ENCODE data around the gene F11R.
A peak's percentile ranks its signal among the peaks of the same experiment; 100 is the strongest.

Gene F11R

DNA sequence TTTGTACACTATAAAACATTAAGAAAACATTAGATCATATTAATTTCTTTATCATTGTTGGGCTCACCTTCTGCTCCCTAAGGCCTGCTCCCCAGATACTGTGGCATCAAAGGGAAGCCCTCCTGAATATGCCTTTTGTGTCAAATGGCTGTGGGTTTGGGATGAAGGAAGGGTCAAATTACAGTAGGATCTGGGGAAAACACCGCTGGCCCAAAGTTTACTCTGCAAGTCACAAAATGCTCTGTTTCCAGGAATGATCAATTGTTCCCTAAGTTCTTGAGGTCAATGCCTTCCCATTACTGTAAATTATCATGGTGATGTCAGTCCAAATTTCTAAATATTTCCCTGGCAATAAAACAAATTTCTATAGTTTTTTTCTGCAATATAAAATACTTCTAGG, 59.5 kb downstream of the F11R start:
- DNase-seq, result no peak

DNA sequence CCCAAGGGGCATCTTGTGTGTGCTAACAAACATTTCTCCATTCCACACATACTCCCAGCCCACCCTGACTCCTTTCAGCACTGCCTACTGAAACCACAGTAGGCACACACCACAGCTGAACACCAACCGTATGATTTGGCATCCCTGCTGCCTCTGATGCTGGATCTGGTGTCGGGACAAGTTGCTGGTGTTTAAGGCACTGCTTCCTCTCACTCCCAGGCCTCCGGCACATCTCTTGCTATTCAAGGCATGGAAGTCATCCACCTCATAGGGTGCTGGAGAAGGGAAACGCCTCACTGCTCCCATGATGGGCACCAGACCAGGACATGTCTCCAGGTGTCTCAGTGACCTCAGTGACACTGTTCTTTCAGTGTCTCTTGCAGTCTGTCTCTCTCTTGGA, 64.0 kb downstream of the F11R start:
- DNase-seq, result no peak

DNA sequence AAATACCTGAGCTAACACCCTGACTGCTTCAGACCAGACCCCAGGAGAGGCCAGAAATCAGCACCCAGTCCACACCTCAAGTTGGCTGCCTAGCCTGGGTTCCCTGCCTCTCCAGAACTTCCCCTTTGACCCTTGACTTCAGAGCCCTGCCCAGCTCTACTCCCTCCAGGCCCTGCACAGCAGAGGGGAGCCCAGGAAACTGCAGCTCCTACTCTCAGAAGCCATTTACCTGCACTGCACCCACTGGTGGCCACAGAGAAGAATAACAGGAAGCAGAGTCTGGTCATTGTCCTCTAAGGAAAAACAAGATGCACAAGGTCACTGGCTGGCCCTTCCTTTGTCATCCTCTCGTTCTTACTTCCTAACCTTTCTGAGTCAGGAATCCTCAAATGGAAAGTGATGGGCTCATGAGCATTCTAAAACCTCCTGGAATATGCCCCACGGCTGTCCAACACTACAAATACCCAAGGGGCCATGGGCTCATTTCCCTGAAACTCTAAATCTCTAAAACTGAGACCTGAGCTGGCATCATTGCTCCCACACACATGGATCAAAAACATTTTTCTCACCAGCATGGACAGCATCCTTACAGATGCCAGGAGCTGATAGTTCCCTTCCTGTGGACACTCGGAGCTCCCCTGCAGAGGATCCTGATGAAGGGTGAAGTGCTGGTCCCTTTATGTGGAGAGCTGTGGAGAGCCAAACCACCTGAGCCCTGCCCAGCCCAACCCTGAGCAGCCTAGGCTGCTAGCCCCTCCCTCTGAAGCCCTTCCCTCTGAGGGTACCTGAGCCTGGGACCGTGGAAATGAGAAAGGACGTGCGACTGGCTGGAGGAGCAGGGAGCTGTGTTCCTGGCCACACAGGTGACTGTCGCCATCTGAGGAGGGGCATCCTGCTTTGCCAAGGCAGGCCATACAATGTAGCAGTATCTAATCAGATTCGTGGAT, 66.5 kb downstream of the F11R start, which contains the start of gene ITLN2:
Gene ITLN2, minus strand, starts transcription at position 652 of the 947 bp plus-strand sequence. Its CDS starts 68 bp downstream, at position 584.
- DNase-seq, result peak; percentile 24

DNA sequence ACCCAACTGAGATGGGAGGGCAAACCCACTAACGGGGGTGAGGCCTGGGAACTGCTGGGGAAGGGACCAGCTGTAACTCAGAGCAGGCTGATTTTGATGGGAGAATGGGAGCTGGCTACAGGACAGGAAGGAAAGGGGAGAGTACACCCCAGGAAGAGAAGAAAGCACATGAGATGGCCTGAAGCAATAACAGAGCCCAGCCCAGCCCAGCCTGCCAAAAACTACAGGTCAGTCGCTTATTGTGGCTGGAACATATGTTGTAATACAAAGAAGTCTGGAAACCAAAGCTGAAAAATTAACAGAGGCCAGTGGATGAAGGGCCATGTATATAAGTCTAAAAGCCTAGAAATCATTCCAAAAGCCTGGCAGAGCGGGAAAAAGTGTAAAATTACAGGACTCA, 67.9 kb downstream of the F11R start:
- DNase-seq, result peak; percentile 51

DNA sequence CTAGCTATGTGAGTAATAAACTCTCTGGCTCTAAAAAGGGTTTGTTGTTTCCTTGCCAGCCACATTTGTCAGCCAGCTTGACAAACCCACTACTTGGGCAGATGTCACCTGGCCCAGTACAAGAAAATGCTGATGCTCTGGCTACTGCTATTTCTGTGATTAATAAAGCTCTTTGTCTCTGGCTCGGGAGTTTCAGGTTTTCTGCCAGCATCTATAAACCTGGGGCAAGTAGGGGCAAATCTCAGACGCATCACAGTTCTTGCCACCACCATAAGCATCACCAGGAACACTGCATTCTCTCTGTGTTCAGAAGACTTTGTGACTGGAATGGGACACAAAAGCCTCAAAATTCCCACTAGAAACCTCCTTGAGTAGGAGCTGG, 68.8 kb downstream of the F11R start:
- no peak for DNase-seq

DNA sequence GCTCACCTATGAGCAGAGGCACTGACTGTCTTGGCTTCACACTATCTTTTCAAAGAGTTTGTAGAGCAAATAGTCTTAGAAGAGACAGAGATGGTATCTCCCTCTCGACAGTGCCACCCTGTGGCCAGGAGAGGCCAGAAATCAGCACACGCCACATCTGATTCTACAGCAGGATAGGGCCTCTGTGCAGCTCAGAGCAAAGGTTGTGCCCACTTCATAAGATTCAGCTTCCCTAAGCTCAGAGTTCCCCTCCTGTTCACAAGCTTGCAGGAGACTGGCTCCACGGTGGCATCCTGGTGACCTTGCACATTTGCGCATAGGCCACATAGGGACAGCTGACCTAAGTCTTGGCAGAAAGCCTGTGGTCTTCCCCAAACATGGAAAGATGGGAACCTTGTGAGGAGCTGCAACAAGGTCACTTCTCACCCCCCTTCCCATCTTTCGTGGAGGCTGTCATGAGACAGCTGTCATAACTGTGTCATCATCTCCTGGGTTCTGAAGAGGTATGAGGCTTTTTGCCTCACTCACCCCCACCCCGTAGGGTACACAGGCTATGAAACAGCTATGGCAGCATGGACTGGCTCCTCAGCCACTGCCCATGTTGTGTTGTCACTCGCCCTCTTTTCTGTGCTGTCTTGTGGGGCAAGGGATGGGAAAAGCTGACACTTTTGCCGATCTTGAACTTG, 69.4 kb downstream of the F11R start:
- peak; percentile 65 for DNase-seq

DNA sequence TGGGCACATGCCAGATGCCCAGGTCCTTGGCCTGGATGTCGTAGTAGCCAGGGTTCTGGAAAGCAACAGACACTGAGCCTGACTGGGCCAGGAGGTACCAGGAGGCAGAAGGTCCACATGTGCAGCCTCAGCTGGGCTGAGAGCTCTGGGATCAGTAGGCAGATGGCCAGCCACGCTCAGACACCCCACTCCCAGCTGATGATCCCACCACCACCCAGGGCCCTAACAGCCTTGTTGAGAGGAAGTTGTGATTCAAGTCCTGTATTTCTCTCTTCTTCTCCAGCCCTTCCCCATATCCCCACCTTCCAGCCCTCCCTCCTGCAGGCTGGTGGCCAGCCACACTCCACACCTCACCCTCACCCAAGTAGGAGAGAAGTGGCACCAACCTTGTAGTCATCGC, 70.3 kb downstream of the F11R start:
- DNase-seq, result no peak

DNA sequence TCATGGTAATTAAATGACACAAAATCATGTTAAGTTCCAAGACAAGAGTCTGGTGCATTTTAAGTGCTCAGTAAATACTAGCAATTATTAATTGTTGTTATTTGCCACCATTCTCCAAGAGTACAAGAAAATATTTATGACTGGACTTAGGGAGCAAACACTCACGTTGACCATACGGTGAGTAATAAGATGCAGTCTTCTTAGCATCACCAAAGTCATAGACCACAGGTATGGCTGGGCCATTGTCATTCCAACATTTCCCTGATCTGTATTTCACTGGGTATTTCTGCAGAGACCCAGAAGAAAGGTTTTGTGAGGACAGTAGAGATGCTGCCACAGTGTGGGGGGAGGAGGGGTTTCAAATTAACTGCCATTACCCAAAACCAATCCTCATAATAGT, 71.1 kb downstream of the F11R start:
- DNase-seq, result no peak

DNA sequence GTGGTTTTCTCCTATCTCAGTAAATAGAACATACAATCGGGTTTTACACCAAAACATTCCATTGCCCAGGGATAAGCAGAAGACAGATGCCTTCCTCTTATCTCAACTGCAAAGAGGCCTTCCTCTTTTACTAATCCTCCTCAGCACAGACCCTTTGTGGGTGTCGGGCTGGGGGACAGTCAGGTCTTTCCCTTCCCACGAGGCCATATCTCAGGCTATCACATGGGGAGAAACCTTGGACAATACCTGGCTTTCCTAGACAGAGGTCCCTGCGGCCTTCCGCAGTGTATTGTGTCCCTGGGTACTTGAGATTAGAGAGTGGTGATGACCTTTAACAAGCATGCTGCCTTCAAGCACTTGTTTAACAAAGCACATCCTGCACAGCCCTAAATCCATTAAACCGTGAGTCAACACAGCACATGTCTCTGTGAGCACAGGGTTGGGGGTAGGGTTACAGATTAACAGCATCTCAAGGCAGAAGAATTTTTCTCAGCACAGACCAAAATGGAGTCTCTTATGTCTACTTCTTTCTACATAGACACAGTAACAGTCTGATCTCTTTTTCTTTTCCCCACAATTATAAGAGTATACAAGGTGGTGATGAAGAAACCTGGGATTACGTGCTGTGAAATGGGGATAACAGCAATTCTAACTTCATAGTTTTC, 71.6 kb downstream of the F11R start:
- peak; percentile 44 for DNase-seq

DNA sequence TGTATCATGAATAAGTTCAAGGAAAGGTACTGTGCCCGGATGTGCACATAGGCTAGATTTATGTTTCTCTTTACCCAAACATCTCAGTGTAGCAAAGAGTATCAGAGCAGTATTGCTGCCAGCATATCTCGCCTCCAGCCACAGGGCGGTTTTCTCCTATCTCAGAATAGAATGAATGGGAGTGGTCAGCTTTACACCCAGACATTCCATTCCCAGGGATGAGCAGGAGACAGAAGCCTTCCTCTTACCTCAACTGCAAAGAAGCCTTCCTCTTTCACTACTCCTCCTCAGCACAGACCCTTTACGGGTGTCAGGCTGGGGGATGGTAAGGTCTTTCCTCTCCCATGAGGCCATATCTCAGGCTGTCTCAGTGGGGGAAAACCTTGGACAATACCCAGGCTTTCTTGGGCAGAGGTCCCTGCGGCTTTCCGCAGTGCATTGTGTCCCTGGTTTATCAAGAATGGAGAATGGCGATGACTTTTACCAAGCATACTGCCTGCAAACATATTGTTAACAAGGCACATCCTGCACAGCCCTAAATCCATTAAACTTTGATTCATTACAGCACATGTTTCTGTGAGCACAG, 73.7 kb downstream of the F11R start:
- peak; percentile 91 for DNase-seq

DNA sequence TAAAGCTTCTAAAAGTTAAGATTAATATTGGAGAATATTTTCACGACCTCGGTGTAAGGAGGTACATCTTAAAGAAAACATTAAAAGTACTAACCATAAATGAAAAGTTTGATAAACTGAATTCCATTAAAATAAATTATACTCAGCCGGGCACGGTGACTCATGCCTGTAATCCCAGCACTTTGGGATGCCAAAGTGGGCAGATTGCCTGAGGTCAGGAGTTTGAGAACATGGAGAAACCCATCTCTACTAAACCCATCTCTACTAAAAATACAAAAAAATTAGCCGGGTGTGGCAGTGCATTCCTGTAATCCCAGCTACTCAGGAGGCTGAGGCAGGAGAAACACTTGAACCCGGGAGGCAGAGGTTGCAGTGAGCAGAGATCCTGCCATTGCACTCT, 75.1 kb downstream of the F11R start:
- peak; percentile 72 for DNase-seq
